Coronary artery (tissue), 2 donors: ENCODE results near the gene CLCA2.

Experiments
- DNase-seq: peaks from one replicate; pipeline ENCODE4 v3.0.0-alpha.2; 2017; ENCODE audit warnings: low spot score
- H3K27ac ChIP-seq, 2 donors: fragments of 200-600 bp; sonication (generic); one replicate each; pipeline ENCODE4 v1.5.1; 2016 to 2019
- H3K4me3 ChIP-seq: fragments of 200-600 bp; sonication (generic); 2 replicates; pipeline ENCODE4 v1.5.1; 2016; ENCODE audit warnings: mild to moderate bottlenecking, moderate library complexity
- CTCF ChIP-seq: fragments of 200-600 bp; sonication (generic); IDR thresholded peaks from one replicate; pipeline ENCODE4 v1.5.1; 2019; ENCODE audit warnings: antibody characterized with exemption

Gene CLCA2

GRCh38 chr1:86409416-86410021 is 14.5 kb upstream of the CLCA2 start:
- Histone ChIP-seq H3K27ac (no peak overlapping the region), H3K4me3 (no peak overlapping the region)
- no peak for DNase-seq
- no peak for TF ChIP-seq CTCF

- no peak for DNase-seq
- Histone ChIP-seq H3K4me3 (no peak overlapping the region), H3K27ac (no peak overlapping the region)
- no peak for TF ChIP-seq CTCF
Measured at GRCh38 chr1:86410879-86411278, 13.1 kb upstream of the CLCA2 start.

GRCh38 chr1:86416343-86416742 is 7.6 kb upstream of the CLCA2 start:
- no peak for DNase-seq
- TF ChIP-seq CTCF = no peak
- Histone ChIP-seq H3K4me3 (no peak overlapping the region), H3K27ac (no peak overlapping the region)

- no peak for DNase-seq
- no peak for TF ChIP-seq CTCF
- Histone ChIP-seq H3K27ac (no peak overlapping the region), H3K4me3 (no peak overlapping the region)
Measured at GRCh38 chr1:86419277-86419903, 4.6 kb upstream of the CLCA2 start.

GRCh38 chr1:86421601-86422280 is 2.2 kb upstream of the CLCA2 start:
- no peak overlapping the region for H3K27ac ChIP-seq
- no peak for DNase-seq
- no peak for TF ChIP-seq CTCF
- H3K4me3 ChIP-seq = no peak overlapping the region

- H3K27ac ChIP-seq = no peak overlapping the region
- no peak for TF ChIP-seq CTCF
- no peak overlapping the region for H3K4me3 ChIP-seq
- DNase-seq = no peak
Measured at GRCh38 chr1:86423473-86423872, 498 bp upstream of the CLCA2 start.
